GM10266 (cell line): ENCODE data around the gene ZDBF2.

ENCODE experiments used
- DNase-seq: peaks from one replicate; pipeline ENCODE4 v3.0.0; 2012; ENCODE audit errors: extremely low spot score
- CTCF ChIP-seq: IDR thresholded peaks from 2 replicates; pipeline ENCODE4 v1.5.1; 2012; ENCODE audit warnings: mild to moderate bottlenecking, low read depth; ENCODE audit not compliant: control insufficient read depth, insufficient read depth; ENCODE audit errors: missing control alignments

The ZDBF2 gene

GRCh38 chr2:206239157-206239556 is 35.3 kb upstream of the ZDBF2 start:
- no peak for TF ChIP-seq CTCF
- no peak for DNase-seq

GRCh38 chr2:206240327-206240726 is 34.1 kb upstream of the ZDBF2 start:
- TF ChIP-seq CTCF = no peak
- no peak for DNase-seq

- DNase-seq = no peak
- TF ChIP-seq CTCF = no peak
Measured at GRCh38 chr2:206241736-206242135, 32.7 kb upstream of the ZDBF2 start.

GRCh38 chr2:206245265-206245672 is 29.2 kb upstream of the ZDBF2 start:
- no peak for DNase-seq
- no peak for TF ChIP-seq CTCF

GRCh38 chr2:206250041-206250897 is 24.2 kb upstream of the ZDBF2 start:
- TF ChIP-seq CTCF = no peak
- DNase-seq = no peak

GRCh38 chr2:206253125-206253776 is 21.2 kb upstream of the ZDBF2 start:
- no peak for DNase-seq
- no peak for TF ChIP-seq CTCF

- DNase-seq = no peak
- TF ChIP-seq CTCF = no peak
Measured at GRCh38 chr2:206253777-206254166, 20.7 kb upstream of the ZDBF2 start.
